ENCODE measurements around the gene OR2AJ1.

Gene OR2AJ1

GRCh38 chr1:247962911-247963588 is 38.4 kb downstream of the OR2AJ1 start:
- H3K4ac ChIP-seq (ENCODE audit: low read depth, low read length) = no peak overlapping the region
- H3K4me3 ChIP-seq (ENCODE audit: low read length) = no peak overlapping the region
- no peak overlapping the region for H3K4me2 ChIP-seq (ENCODE audit: low read length)
- WGBS (ENCODE audit: extremely low coverage, insufficient coverage, low lambda C conversion rate) = no CpG with 5 or more reads among the region's 4 CpGs
- no peak overlapping the region for H3K23ac ChIP-seq (ENCODE audit: low read length)
- H2BK120ac ChIP-seq (ENCODE audit: low read depth, low read length) = no peak overlapping the region
- no peak overlapping the region for H3K18ac ChIP-seq (ENCODE audit: low read length)
- no peaks in the 10 kb centered on the region for H3K79me1 ChIP-seq (ENCODE audit: low read length)
- H2BK5ac ChIP-seq (ENCODE audit: low read length) = no peak overlapping the region
- no peak overlapping the region for H4K5ac ChIP-seq (ENCODE audit: low read length)
- H3K27ac ChIP-seq (ENCODE audit: low read depth, low read length) = no peak overlapping the region
- no peaks in the 10 kb centered on the region for H3K36me3 ChIP-seq (ENCODE audit: control insufficient read depth, insufficient read depth, low read length)
- no peak for DNase-seq
- no peak overlapping the region for H3K9ac ChIP-seq (ENCODE audit: low read length)
- no peak overlapping the region for H2AK5ac ChIP-seq (ENCODE audit: low read length)
- H3K27me3 ChIP-seq (ENCODE audit: insufficient read depth, low read length, poor library complexity) = no peaks in the 10 kb centered on the region
- no peaks in the 10 kb centered on the region for H3K79me2 ChIP-seq (ENCODE audit: control insufficient read depth, insufficient read depth, low read length)
- H3K4me1 ChIP-seq (ENCODE audit: control insufficient read depth, low read depth, low read length) = no peaks in the 10 kb centered on the region
- no peak overlapping the region for H3K56ac ChIP-seq (ENCODE audit: low read length)
- no peak overlapping the region for H2BK15ac ChIP-seq (replicated peaks; ENCODE audit: low read depth)
- no peak overlapping the region for H4K8ac ChIP-seq (ENCODE audit: low read depth, low read length)

- Histone ChIP-seq H3K27me3 (ENCODE audit: insufficient read depth, low read length, poor library complexity) (no peaks in the 10 kb centered on the region), H2AK5ac (ENCODE audit: low read length) (no peak within 1 kb of the TSS), H3K27ac (ENCODE audit: low read depth, low read length) (no peak within 1 kb of the TSS), H2BK5ac (ENCODE audit: low read length) (no peak within 1 kb of the TSS), H3K9ac (ENCODE audit: low read length) (no peak within 1 kb of the TSS), H3K4me2 (ENCODE audit: low read length) (no peak within 1 kb of the TSS), H2BK15ac (replicated peaks; ENCODE audit: low read depth) (no peak within 1 kb of the TSS), H3K36me3 (ENCODE audit: control insufficient read depth, insufficient read depth, low read length) (no peaks in the 10 kb centered on the region), H3K79me1 (ENCODE audit: low read length) (no peaks in the 10 kb centered on the region), H3K56ac (ENCODE audit: low read length) (no peak within 1 kb of the TSS), H3K23ac (ENCODE audit: low read length) (no peak within 1 kb of the TSS), H4K5ac (ENCODE audit: low read length) (no peak within 1 kb of the TSS), H3K4ac (ENCODE audit: low read depth, low read length) (no peak within 1 kb of the TSS), H2BK120ac (ENCODE audit: low read depth, low read length) (no peak within 1 kb of the TSS), H4K8ac (ENCODE audit: low read depth, low read length) (no peak within 1 kb of the TSS), H3K4me3 (ENCODE audit: low read length) (no peak within 1 kb of the TSS), H3K4me1 (ENCODE audit: control insufficient read depth, low read depth, low read length) (no peaks in the 10 kb centered on the region), H3K79me2 (ENCODE audit: control insufficient read depth, insufficient read depth, low read length) (no peaks in the 10 kb centered on the region), H3K18ac (ENCODE audit: low read length) (no peak within 1 kb of the TSS)
- DNase-seq = no peak
- no CpG with 5 or more reads among the region's 2 CpGs for WGBS (ENCODE audit: extremely low coverage, insufficient coverage, low lambda C conversion rate)
Measured at GRCh38 chr1:247964933-247965332, 40.2 kb downstream of the OR2AJ1 start, which contains the start of gene OR2AK2. Gene OR2AK2 (plus strand): TSS chr1:247965233. CDS start chr1:247965377, 144 bp downstream.

- no peak overlapping the region for H3K27ac ChIP-seq (ENCODE audit: low read depth, low read length)
- no peak overlapping the region for H3K18ac ChIP-seq (ENCODE audit: low read length)
- H3K4me3 ChIP-seq (ENCODE audit: low read length) = no peak overlapping the region
- no peaks in the 10 kb centered on the region for H3K36me3 ChIP-seq (ENCODE audit: control insufficient read depth, insufficient read depth, low read length)
- WGBS (ENCODE audit: extremely low coverage, insufficient coverage, low lambda C conversion rate) = no CpG with 5 or more reads among the region's 5 CpGs
- H3K56ac ChIP-seq (ENCODE audit: low read length) = no peak overlapping the region
- H3K4me1 ChIP-seq (ENCODE audit: control insufficient read depth, low read depth, low read length) = no peaks in the 10 kb centered on the region
- H3K4me2 ChIP-seq (ENCODE audit: low read length) = no peak overlapping the region
- no peak overlapping the region for H3K4ac ChIP-seq (ENCODE audit: low read depth, low read length)
- no peak overlapping the region for H4K5ac ChIP-seq (ENCODE audit: low read length)
- H2BK15ac ChIP-seq (replicated peaks; ENCODE audit: low read depth) = no peak overlapping the region
- no peak overlapping the region for H3K23ac ChIP-seq (ENCODE audit: low read length)
- DNase-seq = no peak
- no peaks in the 10 kb centered on the region for H3K79me1 ChIP-seq (ENCODE audit: low read length)
- no peak overlapping the region for H3K9ac ChIP-seq (ENCODE audit: low read length)
- no peak overlapping the region for H2BK5ac ChIP-seq (ENCODE audit: low read length)
- no peak overlapping the region for H2AK5ac ChIP-seq (ENCODE audit: low read length)
- no peaks in the 10 kb centered on the region for H3K79me2 ChIP-seq (ENCODE audit: control insufficient read depth, insufficient read depth, low read length)
- no peak overlapping the region for H4K8ac ChIP-seq (ENCODE audit: low read depth, low read length)
- H3K27me3 ChIP-seq (ENCODE audit: insufficient read depth, low read length, poor library complexity) = no peaks in the 10 kb centered on the region
- H2BK120ac ChIP-seq (ENCODE audit: low read depth, low read length) = no peak overlapping the region
Measured at GRCh38 chr1:247966532-247967204, 42.0 kb downstream of the OR2AJ1 start.
